ENCODE results near the gene TAGLN. TPM values are rescaled to one million over a fixed set of nuclear protein-coding genes. Genes with fewer than 3 reads are reported as not detected.

TAGLN gene
- 335 and 409 TPM in 2 replicates for total RNA-seq (2014; rRNA removed; shearing (Covaris generic))

GRCh38 chr11:117199053-117199915, at the start of gene TAGLN:
Gene TAGLN (plus strand): TSS chr11:117199370. CDS start chr11:117203014, 3,644 bp downstream.
- peak; percentile 92 for DNase-seq (ENCODE audit: low read depth)

GRCh38 chr11:117152066-117152465, 47.1 kb upstream of the TAGLN start:
- peak; percentile 24 for DNase-seq (ENCODE audit: low read depth)

GRCh38 chr11:117154468-117154867, 44.7 kb upstream of the TAGLN start:
- no peak for DNase-seq (ENCODE audit: low read depth)

- DNase-seq (ENCODE audit: low read depth): no peak
Measured at GRCh38 chr11:117157507-117157906, 41.7 kb upstream of the TAGLN start.

DNA sequence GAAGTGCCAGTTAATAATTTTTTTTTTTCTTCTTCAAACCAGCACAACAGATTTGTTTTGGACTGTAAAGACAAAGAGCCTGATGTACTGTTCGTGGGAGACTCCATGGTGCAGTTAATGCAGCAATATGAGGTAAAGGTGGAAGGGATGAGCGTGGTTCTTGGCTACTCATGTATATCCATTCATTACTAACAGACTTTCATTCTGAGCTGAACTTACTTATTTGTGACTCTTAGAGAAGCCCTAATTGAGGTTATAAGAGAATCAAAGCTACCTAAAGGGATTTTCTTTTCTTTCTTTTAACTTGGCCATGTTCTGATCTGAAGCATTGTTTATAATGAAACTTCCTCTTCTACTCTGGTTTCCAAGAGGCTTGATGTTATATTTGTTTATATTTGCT, 39.3 kb upstream of the TAGLN start:
- no peak for DNase-seq (ENCODE audit: low read depth)

DNA sequence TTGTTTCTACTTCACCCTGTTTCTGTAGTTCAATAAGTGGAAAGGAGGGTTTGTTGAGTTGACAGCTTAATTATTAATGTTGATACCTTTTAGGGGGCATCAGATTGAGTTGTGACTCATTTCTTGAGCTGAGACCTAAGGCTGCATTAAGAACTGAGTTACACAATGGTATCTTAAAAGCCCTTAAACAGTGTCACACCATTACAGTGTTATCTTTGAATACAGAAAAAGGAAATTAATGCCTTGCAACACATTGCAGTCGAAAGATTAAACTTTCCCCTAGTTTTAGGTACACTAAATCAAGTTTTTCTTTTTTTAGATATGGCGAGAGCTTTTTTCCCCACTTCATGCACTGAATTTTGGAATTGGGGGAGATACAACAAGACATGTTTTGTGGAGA, 38.3 kb upstream of the TAGLN start:
- no peak for DNase-seq (ENCODE audit: low read depth)

- no peak for DNase-seq (ENCODE audit: low read depth)
Measured at GRCh38 chr11:117166491-117166890, 32.7 kb upstream of the TAGLN start.

DNA sequence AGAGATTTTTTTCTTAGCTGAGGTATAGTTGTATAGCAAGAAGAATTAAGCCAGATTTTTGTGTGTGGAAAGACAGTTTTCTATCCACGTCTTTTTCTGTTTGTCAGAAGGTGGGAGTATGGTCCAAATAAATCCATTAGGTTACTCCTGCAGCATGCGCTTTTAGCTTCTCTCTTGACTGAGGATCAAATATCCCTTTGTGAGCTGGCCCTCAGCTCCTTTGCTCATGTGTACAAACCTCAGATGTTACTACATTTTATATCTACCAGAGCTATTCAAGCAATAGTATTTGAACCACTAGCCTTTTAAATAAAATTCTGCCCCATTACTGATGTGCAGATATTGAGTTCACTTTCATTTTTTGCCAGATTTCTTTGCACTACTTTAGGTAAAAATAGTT, 29.4 kb upstream of the TAGLN start:
- no peak for DNase-seq (ENCODE audit: low read depth)

DNA sequence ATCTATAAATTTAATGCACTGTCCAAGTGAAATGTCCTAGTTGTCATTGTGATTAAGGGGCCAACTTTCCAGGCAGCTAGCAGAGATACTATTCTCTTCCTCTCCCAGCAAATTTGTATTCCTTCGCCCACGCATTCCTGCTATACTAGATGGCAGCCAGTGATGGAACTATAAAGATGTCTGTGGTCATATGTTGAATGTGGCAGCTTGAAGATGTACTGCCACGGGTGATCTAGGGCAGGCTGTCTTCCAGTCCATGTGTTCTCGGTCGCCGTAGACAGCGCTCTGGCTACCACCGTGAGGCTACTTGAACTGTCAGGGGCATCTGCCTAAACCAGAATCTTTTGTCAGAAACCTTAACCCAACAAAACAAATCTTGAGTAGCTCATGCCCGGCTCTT, 29.0 kb upstream of the TAGLN start:
- DNase-seq (ENCODE audit: low read depth): no peak

GRCh38 chr11:117171007-117171403, 28.2 kb upstream of the TAGLN start:
- DNase-seq (ENCODE audit: low read depth): no peak

DNA sequence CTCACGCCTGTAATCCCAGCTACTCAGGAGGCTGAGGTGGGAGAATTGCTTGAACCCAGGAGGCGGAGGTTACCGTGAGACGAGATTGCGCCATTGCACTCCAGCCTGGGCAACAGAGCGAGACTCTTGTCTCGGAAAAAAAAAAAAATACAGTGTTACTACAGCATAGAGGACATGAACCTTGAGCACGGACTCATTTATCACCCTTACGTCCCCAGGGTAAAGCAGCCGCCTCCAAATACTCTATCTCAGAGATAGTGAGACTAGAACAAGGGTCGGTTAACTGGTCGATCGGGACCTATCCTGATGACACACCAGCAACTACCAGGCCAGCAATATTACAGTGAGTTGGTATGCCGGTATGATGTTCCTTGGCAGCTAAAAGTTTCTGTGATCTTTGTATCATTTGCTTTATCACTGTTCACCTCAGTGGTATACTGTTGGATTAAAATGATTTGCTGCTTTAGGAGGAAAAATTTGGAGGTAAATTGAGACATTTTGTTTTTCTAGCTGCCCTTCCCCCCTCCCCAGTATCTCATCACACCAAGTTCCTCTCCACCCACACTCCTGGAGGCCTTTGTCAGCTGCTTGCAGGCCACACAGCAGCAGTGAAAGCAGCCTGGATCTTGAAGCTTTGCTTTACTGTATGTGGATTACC, 27.6 kb upstream of the TAGLN start:
- no peak for DNase-seq (ENCODE audit: low read depth)

DNA sequence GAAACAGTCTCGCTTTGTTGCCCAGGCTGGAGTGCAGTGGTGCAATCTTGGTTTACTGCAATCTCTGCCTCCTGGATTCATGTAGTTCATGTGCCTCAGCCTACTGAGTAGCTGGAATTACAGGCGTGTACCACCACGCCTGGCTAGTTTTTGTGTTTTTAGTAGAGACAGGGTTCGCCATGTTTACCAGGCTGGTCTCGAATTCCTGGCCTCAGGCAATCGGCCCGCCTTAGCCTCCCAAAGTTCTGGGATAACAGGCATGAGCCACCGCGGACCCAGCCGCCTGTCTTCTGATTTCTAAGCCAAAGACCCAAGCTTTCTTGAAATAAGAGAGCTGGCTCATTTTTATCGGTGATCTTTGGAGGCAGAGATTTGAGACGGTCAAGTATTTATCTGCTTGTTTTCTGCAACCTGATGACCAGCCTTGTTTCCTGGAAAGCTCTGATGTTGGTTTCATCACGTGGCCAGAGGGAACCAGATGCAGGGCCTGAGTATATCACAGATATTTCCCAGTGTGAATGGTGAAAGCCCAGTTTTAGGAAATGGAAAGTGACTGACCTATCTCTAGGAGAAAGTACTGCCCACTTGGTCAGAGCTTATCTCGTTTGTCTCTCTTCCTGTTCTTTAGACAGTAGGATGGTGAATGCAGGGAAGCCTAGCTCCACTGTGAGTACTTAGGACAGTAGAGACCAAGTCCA, 26.3 kb upstream of the TAGLN start:
- no peak for DNase-seq (ENCODE audit: low read depth)

- no peak for DNase-seq (ENCODE audit: low read depth)
Measured at GRCh38 chr11:117175104-117175503, 24.1 kb upstream of the TAGLN start.

GRCh38 chr11:117175781-117176180, 23.4 kb upstream of the TAGLN start:
- DNase-seq (ENCODE audit: low read depth): no peak

- no peak for DNase-seq (ENCODE audit: low read depth)
Measured at GRCh38 chr11:117176186-117176585, 23.0 kb upstream of the TAGLN start.

DNA sequence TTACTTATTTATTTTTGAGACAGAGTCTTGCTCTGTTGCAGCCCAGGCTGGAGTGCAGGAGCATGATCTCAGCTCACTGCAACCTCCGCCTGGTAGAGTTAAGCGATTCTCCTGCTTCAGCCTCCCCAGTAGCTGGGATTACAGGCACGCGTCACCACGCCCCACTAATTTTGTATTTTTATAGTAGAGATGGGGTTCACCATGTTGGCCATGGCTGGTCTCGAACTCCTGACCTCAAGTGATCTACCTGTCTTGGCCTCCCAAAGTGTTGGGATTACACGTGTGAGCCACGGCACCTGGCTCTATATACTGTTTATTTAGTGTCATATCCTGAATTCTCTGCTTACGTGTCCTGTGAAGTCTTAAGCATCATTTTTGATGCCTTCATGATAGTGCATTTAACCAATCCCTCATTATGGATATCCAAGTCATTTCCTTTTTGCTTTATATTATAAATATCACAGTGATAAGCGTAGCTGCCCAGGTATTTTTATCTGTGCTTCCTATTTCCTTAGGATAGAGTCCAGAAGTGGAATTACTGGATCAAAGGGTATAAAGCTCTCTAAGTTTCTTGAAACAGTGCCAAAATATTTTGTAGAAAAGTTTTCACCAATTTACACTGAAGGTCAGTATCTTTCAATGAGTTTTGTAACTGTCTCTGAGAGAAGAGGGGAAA, 21.5 kb upstream of the TAGLN start:
- no peak for DNase-seq (ENCODE audit: low read depth)

- peak; percentile 91 for DNase-seq (ENCODE audit: low read depth)
Measured at GRCh38 chr11:117178210-117179034, 20.7 kb upstream of the TAGLN start, which contains the start of gene SIDT2. Gene SIDT2 (plus strand): TSS chr11:117178743. CDS start chr11:117179264, 521 bp downstream.

DNA sequence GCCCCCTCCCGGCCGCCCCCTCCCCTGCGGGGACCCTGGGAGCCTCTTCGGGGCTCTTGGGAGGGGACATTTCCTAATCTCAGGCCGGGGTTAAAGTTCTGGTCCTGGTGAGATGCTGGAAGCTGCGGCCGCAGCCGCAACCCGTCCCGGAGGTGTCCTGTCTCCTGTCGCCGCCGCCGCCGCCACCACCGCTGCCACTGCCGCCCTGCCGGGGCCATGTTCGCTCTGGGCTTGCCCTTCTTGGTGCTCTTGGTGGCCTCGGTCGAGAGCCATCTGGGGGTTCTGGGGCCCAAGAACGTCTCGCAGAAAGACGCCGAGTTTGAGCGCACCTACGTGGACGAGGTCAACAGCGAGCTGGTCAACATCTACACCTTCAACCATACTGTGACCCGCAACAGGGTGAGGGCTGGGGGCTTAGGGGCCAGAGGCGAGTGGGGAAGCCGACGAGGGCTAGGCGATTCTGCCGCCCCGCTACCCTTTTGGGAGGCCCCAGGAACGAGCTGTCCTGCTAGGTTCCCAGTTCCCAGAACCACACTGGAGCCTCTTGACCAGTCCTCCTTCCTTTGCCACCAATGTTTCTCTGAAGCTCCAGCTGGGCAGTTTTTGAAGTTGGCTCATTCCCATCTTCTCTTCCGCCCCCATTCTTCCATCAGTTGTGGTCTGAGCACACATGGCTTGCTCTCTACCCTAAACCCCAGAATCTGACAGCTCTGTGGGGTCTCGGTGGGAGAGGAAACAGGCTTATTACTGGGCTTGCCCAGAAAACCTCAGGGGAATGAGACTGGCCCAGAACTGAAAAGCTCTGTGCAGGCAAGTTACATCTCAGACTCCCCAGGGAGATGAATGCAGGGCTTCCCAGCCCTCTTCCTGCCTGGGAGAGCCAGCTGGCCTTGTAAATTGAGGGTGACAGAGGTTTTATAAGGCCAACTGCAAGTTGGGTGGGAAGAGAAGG, 19.8 kb upstream of the TAGLN start:
- peak; percentile 38 for DNase-seq (ENCODE audit: low read depth)

DNA sequence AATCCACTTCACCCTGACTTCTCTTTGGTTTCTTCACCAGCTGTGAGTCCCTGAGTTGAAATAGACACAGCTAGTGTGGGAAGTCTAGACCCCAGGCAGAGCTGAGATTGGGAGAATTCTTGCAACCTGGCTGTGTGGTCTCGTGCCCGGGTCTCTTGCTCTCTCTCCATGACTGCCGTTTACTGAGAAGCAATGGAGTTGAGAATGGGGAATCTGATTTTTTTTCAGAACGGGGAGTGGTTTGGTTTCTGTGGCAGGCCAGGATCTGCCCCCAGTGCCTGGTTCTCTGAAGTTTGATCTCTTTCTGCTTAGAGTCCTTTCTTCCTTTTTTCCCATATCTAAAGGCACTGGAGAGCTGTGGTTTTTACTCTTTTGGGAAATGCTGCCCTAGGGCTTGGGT, 19.1 kb upstream of the TAGLN start:
- DNase-seq (ENCODE audit: low read depth): peak; percentile 57
